ENCODE measurements around the gene OSBPL10. TPM values are rescaled to one million over a fixed set of nuclear protein-coding genes. Genes with fewer than 3 reads are reported as not detected.

OSBPL10 gene
- total and polyA plus RNA-seq, 2 of the 8 experiments (the other 6 are each of a cell fraction or from before 2014, with no cell fraction given) = 26.2 to 86.7 TPM

DNA sequence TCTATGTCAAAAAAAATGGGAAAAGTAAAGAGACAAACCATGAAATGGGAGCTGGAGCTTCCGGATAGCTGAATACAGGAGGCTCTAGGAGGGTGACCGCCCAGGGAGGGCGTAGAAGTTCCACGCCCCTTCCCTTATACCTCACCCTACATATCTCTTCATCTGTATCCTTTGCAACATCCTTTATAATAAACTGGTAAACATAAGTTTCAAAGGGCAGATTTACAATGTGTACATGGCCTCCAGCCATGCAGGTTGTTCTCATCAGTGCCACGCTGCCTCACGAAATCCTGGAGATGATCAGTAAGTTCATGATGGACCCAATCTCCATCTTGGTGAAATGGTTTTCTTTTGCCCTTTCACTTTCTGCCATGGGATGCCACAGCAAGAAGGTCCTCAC, 121.8 kb downstream of the OSBPL10 start:
- CTCF ChIA-PET (ENCODE audit: partially characterized antibody) = interaction anchor here (0.8 to 1.4 kb wide), 2 partner anchors 51 to 295 kb away, joined by 3 to 4 read pairs; no protein-coding TSS in a partner anchor
- Histone ChIP-seq H3K79me2 (ENCODE audit: control insufficient read depth in 1 of 2, insufficient read depth in 2 of 2, low read length in 2 of 2) (peaks cover 0 to 27% of the 10 kb centered on the region in 2 experiments; a peak in 1 of 4 replicates), H3K23ac (ENCODE audit: insufficient read length) (no peak overlapping the region), H2AK5ac (ENCODE audit: low read depth, low read length) (no peak overlapping the region), H2BK120ac (replicated peaks; ENCODE audit: low read depth, low read length) (no peak overlapping the region), H4K91ac (replicated peaks; ENCODE audit: insufficient read length, low read length) (no peak overlapping the region), H4K8ac (ENCODE audit: extremely low read depth, insufficient read depth, low read length) (no peak overlapping the region), H3K79me1 (ENCODE audit: low read depth, low read length) (peaks cover 4% of the 10 kb centered on the region), H2AFZ (ENCODE audit: low read length) (no peak overlapping the region), H3K36me3 (ENCODE audit: control insufficient read depth in 2 of 4, insufficient read depth in 4 of 4, low read length in 3 of 4) (peaks cover 0 to 6% (median 3%) of the 10 kb centered on the region in 4 experiments; a peak in 3 of 8 replicates), H3K4ac (replicated peaks; ENCODE audit: insufficient read length, low read depth, low read length) (no peak overlapping the region), H4K20me1 (replicated peaks in 1 of 2; ENCODE audit: control insufficient read depth in 1 of 2, insufficient read depth in 2 of 2, low read length in 2 of 2) (peaks cover 0 to 4% of the 10 kb centered on the region in 2 experiments), H3K14ac (ENCODE audit: insufficient read length) (no peak overlapping the region), H2BK12ac (ENCODE audit: low read depth, low read length) (no peak overlapping the region), H4K5ac (ENCODE audit: insufficient read length, low read depth, low read length) (no peak overlapping the region), H2BK15ac (ENCODE audit: low read length) (no peak overlapping the region), H3K4me2 (ENCODE audit: insufficient read depth in 1 of 2, low read depth in 2 of 2, low read length in 2 of 2) (no peak overlapping the region), H2BK5ac (ENCODE audit: low read depth, low read length) (no peak overlapping the region), H2BK20ac (ENCODE audit: low read length) (no peak overlapping the region), H3K9me3 (ENCODE audit: insufficient read depth in 2 of 2, low read depth in 1 of 2, low read length in 1 of 2) (no peaks in the 10 kb centered on the region), H3K18ac (ENCODE audit: extremely low read depth, low read length) (no peak overlapping the region), H3K56ac (replicated peaks; ENCODE audit: insufficient read length, low read depth, low read length) (no peak overlapping the region), H3K27ac (ENCODE audit: low read depth, low read length) (no peak overlapping the region), H3K27me3 (replicated peaks in 1 of 4; ENCODE audit: control insufficient read depth in 3 of 4, extremely low read depth in 1 of 4, insufficient read depth in 3 of 4, low read length in 3 of 4) (no peaks in the 10 kb centered on the region), H3K4me3 (ENCODE audit: extremely low read depth in 1 of 4, insufficient read depth in 2 of 4, low read depth in 3 of 4, low read length in 4 of 4) (no peak overlapping the region), H3K23me2 (ENCODE audit: low read depth, low read length) (no peaks in the 10 kb centered on the region), H3K9ac (replicated peaks in 1 of 4; ENCODE audit: extremely low read depth in 1 of 4, low read depth in 3 of 4, low read length in 3 of 4) (no peak overlapping the region), H3K4me1 (replicated peaks in 1 of 4; ENCODE audit: control insufficient read depth in 3 of 4, insufficient read depth in 4 of 4, low read length in 3 of 4) (no peaks in the 10 kb centered on the region)
- 97% methylated on average over 6 of the region's 6 CpGs; no CpG with 5 or more reads in 1 of the 2 experiments for WGBS, 2 experiments (ENCODE audit: extremely low coverage in 1 of 2, insufficient coverage in 1 of 2, insufficient read length in 1 of 2, insufficient replicate concordance in 2 of 2, low coverage in 1 of 2, low lambda C conversion rate in 2 of 2, missing lambda C conversion rate in 1 of 2)
- POLR2A ChIA-PET (ENCODE audit: partially characterized antibody) = no interaction called here
- FAIRE-seq (no peak), DNase-seq (ENCODE audit: low read depth in 1 of 2, low spot score in 2 of 2) (no peak)
- no peak for TF ChIP-seq HDAC2 (IDR thresholded peaks at IDR 0.05; ENCODE audit: borderline replicate concordance in 1 of 2, low read depth in 2 of 2, low read length in 2 of 2)
- TF ChIP-seq CHD1 (IDR thresholded peaks at IDR 0.05; ENCODE audit: low read depth, low read length) = no peak
- TF ChIP-seq TEAD4 (IDR thresholded peaks at IDR 0.05; ENCODE audit: low read depth, low read length) = no peak
- no peak for TF ChIP-seq MAFK (IDR thresholded peaks at IDR 0.05; ENCODE audit: low read depth, low read length)
- TF ChIP-seq CHD2 (IDR thresholded peaks at IDR 0.05; ENCODE audit: low read length) = no peak
- no peak for TF ChIP-seq EP300 (IDR thresholded peaks at IDR 0.05; ENCODE audit: borderline replicate concordance in 1 of 2, low read depth in 2 of 2, low read length in 2 of 2)
- TF ChIP-seq BCL11A (IDR thresholded peaks at IDR 0.05; ENCODE audit: low read depth in 2 of 2, low read length in 2 of 2) = no peak
- TF ChIP-seq MAX (IDR thresholded peaks at IDR 0.05) = no peak
- TF ChIP-seq RNF2 (IDR thresholded peaks at IDR 0.05; ENCODE audit: borderline replicate concordance, low read depth, low read length, missing control alignments, poor library complexity, severe bottlenecking) = no peak
- no peak for TF ChIP-seq PHF8 (conservative IDR thresholded peaks at IDR 0.05; ENCODE audit: low read depth, low read length)
- TF ChIP-seq SIX5 (IDR thresholded peaks at IDR 0.05; ENCODE audit: low read depth, low read length) = no peak
- no peak for TF ChIP-seq JUN (IDR thresholded peaks at IDR 0.05; ENCODE audit: low read depth, low read length)
- TF ChIP-seq CEBPB (IDR thresholded peaks at IDR 0.05; ENCODE audit: low read depth, low read length) = no peak
- no peak for TF ChIP-seq EGR1 (IDR thresholded peaks at IDR 0.05; ENCODE audit: borderline replicate concordance, low read depth, low read length)
